GM15510 (cell line): Measurements from ENCODE around the gene NTM.

Source experiments
- POLR2A ChIP-seq: IDR thresholded peaks from 3 replicates; pipeline ENCODE4 v1.6.1; 2011; ENCODE audit warnings: borderline replicate concordance; ENCODE audit not compliant: insufficient read length; ENCODE audit errors: extremely low read depth

NTM gene

GRCh38 chr11:132244846-132245245 is 874.4 kb downstream of the NTM start:
- TF ChIP-seq POLR2A = no peak

GRCh38 chr11:132245403-132246385 is 875.3 kb downstream of the NTM start:
- no peak for TF ChIP-seq POLR2A

- TF ChIP-seq POLR2A = no peak
Observed at GRCh38 chr11:132248580-132248979, 878.2 kb downstream of the NTM start.

- no peak for TF ChIP-seq POLR2A
Observed at GRCh38 chr11:132249256-132249655, 878.8 kb downstream of the NTM start.

GRCh38 chr11:132251061-132251460 is 880.6 kb downstream of the NTM start:
- TF ChIP-seq POLR2A = no peak

DNA sequence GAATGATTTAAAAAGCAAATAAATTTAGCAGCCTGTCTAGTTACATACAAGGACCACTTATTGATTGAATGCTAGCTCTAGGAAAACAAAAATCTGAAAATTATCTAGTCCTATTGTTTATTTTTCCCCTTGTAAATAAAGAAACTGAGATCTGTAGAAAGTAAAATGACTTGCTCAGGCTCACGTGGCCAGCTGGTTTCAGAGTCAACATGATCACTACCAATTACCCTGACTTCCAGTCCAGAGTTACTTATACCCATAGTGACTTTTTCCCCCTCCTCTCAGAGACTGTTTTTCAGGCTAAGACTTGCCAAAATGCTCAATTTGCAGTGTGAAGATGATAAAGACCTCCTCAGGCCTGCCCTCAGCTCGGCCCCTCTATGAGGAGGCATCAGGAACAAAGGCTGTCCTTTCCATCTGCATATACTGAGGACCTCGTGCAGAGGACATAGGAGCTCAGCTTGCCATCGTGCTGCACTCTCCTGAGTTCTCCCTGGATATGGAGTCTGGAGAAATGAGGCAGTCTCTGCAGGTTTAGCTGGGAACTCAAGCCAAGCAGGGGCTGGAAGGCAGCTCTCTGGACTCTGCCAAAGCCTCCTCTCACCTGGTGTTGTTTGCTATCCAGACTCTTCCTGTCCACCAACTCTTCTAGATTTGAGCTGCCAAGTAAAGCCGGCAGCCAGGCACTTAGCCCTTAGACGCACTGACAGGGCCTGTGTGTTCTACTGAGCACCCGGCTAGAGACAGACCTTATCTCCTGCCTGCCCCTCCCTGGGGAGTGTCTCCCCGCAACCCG is 883.3 kb downstream of the NTM start:
- no peak for TF ChIP-seq POLR2A

DNA sequence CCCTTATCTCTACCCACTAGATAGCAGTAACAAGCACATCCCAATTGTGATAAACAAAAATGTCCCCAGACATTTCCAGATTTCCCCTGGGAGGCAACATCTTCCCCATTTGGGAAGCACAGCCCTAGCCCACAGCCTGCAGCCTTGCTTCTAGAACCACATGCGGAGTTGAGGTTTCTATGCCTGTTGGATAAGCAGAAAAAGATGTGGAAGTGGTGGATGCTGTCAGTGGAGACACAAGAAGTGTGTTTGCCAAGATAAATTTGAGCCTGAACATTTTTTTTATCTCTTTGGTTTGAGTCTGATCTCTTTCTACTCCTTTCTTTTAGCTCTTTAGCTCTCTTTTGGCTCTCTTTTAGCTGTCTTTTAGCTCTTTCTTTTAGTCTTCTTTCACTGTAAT is 884.5 kb downstream of the NTM start:
- TF ChIP-seq POLR2A = no peak

GRCh38 chr11:132256528-132257279 is 886.3 kb downstream of the NTM start:
- no peak for TF ChIP-seq POLR2A

DNA sequence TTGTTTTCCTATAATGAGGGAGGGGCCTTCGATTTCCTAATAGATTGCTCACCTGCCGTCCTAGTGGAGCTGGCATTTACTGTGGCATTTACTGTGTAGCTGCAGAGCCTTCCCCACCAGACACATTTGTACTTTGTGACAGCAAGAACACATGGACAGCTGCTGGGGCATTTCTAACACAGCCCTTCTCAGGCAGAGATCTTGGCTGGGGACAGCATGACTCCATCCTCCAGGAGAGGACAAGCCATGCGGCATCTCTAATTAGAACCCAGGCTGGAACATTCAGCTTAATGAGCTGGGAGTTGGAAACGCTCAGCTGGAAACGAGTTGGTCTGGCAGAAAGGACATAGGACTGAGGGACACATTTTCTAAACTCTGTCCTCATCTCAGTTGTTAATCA is 887.5 kb downstream of the NTM start:
- TF ChIP-seq POLR2A = no peak

- no peak for TF ChIP-seq POLR2A
Observed at GRCh38 chr11:132258875-132259274, 888.5 kb downstream of the NTM start.

DNA sequence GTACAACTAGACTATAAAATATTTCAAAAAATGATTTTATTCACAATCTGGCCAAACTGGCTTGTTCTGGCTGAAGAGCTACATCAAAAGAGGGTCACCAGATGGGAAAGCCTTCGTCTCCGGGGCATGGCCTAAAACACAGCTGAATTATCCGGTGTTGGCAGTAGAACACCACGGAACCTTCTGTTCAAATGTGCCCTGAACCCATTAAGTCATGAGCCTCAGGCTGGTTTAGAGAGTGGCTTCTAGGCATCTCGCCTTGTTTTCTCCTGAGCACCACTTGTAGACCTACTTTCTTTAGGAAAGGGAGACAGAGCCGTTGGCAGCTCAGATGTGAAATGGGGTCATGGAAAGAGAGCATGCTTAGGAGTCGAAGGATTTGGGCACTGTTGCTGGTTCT is 890.2 kb downstream of the NTM start:
- TF ChIP-seq POLR2A = no peak

GRCh38 chr11:132263241-132263640 is 892.8 kb downstream of the NTM start:
- no peak for TF ChIP-seq POLR2A

DNA sequence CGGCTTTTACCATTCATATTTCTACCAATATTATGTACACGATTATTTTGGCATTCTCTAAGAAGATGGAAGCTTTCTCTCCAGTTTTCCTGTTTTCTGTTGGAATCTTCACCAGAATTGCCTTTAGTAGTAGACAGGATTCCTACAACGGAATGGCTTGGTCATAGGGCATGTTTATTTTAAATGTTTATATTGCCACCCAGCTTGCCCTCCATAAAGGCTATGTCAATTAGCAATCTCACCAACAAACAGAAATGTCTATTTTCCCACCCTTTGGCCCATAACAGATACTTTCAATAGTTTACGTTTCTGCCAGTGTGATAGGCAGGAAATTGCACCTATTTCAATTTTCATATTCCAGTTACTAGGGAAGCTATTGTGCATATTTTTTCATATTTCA is 893.5 kb downstream of the NTM start:
- no peak for TF ChIP-seq POLR2A

GRCh38 chr11:132264616-132265015 is 894.2 kb downstream of the NTM start:
- TF ChIP-seq POLR2A = no peak
